Skeletal muscle tissue (tissue), 4 donors: ENCODE data around the gene FAM193B. TPM values are rescaled to one million over a fixed set of nuclear protein-coding genes. Genes with fewer than 3 reads are reported as not detected.
A peak's percentile ranks its signal among the peaks of the same experiment; 100 is the strongest.

Experiments
- H3K27ac ChIP-seq: one replicate; pipeline ENCODE4 v1.7.0; 2013; ENCODE audit warnings: mild to moderate bottlenecking, low read depth, low read length, inconsistent platforms
- H3K27me3 ChIP-seq, 3 donors: one replicate each; pipeline ENCODE4 v1.7.0; 2013; ENCODE audit warnings: low read length in 3 of 3; ENCODE audit not compliant: control insufficient read depth in 3 of 3, insufficient read depth in 3 of 3
- H3K36me3 ChIP-seq, 3 donors: one replicate each; pipeline ENCODE4 v1.7.0; 2013; ENCODE audit warnings: low read length in 3 of 3; ENCODE audit not compliant: control insufficient read depth in 3 of 3, insufficient read depth in 3 of 3
- H3K4me1 ChIP-seq, 3 donors: one replicate each; pipeline ENCODE4 v1.7.0; 2013; ENCODE audit warnings: low read length in 3 of 3, mild to moderate bottlenecking in 3 of 3; ENCODE audit not compliant: control insufficient read depth in 3 of 3, insufficient read depth in 3 of 3
- H3K4me3 ChIP-seq, 3 donors: one replicate each; pipeline ENCODE4 v1.7.0; 2013; ENCODE audit warnings: low read length in 3 of 3
- H3K9ac ChIP-seq, 3 donors: one replicate each; pipeline ENCODE4 v1.7.0; 2013; ENCODE audit warnings: low read length in 3 of 3, mild to moderate bottlenecking in 3 of 3, moderate library complexity in 2 of 3, low read depth in 1 of 3
- H3K9me3 ChIP-seq, 3 donors: one replicate each; pipeline ENCODE4 v1.7.0; 2013; ENCODE audit warnings: low read length in 3 of 3; ENCODE audit not compliant: control insufficient read depth in 3 of 3
- total RNA-seq: library from RNA; depleted of rRNA; stranded (reverse); fragments of >200 nt; gene quantifications from one replicate; pipeline ENCODE4 v1.2.3, GENCODE V29; 2014
- donor health status: Osteomylitis.

FAM193B gene
- total RNA-seq, 1 donor from 2014 or later, result 11.0 TPM

DNA sequence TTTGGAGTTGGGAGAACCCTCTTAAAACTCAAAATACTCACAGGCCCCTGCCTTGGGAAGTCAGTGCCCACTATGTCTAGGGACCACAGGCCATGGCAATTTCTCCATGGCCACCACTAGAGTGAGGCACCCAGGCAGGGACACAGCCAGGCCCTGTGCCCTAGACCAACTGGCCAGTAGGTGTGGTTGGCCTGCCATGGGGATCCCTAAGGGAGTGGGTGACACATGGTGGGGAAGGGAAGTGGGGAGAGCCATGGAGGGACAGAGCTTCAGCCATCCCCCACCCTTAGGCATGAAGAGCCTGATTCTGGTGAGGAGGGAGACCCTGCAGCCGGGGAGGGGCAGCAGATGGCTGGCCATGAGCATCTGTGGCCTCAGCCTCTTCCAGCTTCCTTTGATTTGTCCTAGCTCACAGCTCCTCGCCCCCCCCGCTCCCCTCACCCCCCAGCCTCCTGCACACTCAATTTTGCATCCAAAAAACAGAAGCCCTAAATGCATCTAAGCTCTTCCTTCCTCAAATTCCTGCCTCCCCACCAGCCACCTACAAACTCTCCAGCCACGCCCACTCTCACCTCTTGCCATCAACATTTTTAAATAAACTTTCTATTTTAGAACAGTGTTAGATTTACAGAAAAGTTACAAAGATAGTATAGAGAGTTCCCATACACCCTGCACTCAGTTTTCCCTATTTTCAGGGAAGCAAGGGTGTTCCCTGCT, 79.4 kb downstream of the FAM193B start:
- Histone ChIP-seq H3K9me3 (no peaks in the 10 kb centered on the region), H3K27ac (no peak overlapping the region), H3K36me3 (no peaks in the 10 kb centered on the region), H3K27me3 (peaks cover 0 to 6% (median 0%) of the 10 kb centered on the region in 3 donors), H3K4me1 (peaks cover 44 to 48% (median 45%) of the 10 kb centered on the region in 3 donors), H3K4me3 (no peak overlapping the region), H3K9ac (peak overlapping the region in 1 of 3 donors; percentile 50)

DNA sequence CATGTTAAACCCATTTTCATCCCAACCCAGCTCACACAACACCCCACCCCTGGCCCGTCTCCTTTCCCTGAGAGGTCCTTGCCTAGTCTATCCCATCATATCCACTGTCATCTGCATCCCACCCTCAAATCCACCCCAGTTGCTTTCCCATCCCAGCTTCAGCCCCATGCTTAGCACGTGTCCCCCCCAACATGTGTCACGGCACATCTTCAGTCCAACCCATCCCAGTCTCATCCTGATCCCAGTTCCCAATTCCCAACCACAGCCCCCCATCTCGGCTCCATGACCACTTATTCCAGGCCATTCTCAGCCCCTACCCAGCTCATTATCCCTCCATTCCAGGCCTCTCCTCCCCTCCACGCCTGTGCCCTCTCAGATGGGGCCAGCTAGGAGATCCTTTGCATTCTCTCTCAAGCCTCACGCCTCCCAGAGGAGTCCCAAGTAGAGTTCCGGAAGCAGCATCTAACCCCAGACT, 80.3 kb downstream of the FAM193B start:
- Histone ChIP-seq H3K36me3 (no peaks in the 10 kb centered on the region), H3K27me3 (peaks cover 0 to 6% (median 0%) of the 10 kb centered on the region in 3 donors), H3K4me3 (peak overlapping the region in 1 of 3 donors; percentile 29), H3K9me3 (no peaks in the 10 kb centered on the region), H3K27ac (no peak overlapping the region), H3K9ac (peak overlapping the region in 1 of 3 donors; percentile 50), H3K4me1 (peaks cover 42 to 45% (median 42%) of the 10 kb centered on the region in 3 donors)

DNA sequence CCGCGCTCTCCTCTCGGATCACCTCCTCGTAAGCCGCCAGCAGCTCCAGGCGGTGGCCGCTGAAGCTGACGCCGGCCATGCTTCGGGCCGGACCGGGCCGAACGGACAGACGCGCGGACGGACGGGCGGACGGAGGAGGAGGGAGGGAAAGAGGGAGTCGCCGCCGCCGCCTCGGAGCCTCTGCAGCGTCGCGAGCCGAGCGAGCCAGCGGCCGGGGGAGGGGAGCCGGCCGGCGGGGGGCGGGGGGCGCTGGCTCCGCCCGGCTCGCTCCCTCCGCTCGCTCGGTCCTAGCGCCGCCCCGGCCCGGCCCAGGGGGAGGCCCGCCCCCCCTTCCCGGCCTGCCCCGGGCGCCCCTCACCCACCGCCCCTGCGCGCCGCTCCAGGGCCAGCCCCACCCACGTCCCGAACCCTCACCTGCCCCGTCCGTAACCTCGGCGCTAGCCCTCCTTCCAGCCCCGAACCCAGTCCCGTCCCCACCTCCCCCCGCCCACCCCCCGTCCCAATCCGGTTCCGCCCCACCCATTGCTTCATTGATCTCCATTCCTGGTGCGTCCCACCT, 80.8 kb downstream of the FAM193B start, which contains the start of gene DBN1:
DBN1 (minus strand) TSS at position 192 of the 559 bp plus-strand sequence; CDS start at position 79, 113 bp downstream.
- Histone ChIP-seq H3K9me3 (no peaks in the 10 kb centered on the region), H3K36me3 (peaks cover 0 to under 1% (median 0%) of the 10 kb centered on the region in 3 donors), H3K4me1 (peaks cover 37 to 40% (median 39%) of the 10 kb centered on the region in 3 donors), H3K27me3 (peaks cover 0 to 6% (median 0%) of the 10 kb centered on the region in 3 donors), H3K4me3 (peak within 1 kb of the TSS; percentile 59 to 66 (median 59)), H3K27ac (peak within 1 kb of the TSS; percentile 47), H3K9ac (peak within 1 kb of the TSS; percentile 51 to 72 (median 56))

GRCh38 chr5:177472460-177473442, 81.6 kb downstream of the FAM193B start:
- Histone ChIP-seq H3K9me3 (no peaks in the 10 kb centered on the region), H3K4me1 (peaks cover 33 to 39% (median 34%) of the 10 kb centered on the region in 3 donors), H3K4me3 (peak overlapping the region; percentile 59 to 66 (median 59)), H3K27me3 (peaks cover 0 to 6% (median 0%) of the 10 kb centered on the region in 3 donors), H3K36me3 (peaks cover 0 to 2% (median 0%) of the 10 kb centered on the region in 3 donors), H3K9ac (peak overlapping the region; percentile 51 to 72 (median 56)), H3K27ac (peak overlapping the region; percentile 47)

DNA sequence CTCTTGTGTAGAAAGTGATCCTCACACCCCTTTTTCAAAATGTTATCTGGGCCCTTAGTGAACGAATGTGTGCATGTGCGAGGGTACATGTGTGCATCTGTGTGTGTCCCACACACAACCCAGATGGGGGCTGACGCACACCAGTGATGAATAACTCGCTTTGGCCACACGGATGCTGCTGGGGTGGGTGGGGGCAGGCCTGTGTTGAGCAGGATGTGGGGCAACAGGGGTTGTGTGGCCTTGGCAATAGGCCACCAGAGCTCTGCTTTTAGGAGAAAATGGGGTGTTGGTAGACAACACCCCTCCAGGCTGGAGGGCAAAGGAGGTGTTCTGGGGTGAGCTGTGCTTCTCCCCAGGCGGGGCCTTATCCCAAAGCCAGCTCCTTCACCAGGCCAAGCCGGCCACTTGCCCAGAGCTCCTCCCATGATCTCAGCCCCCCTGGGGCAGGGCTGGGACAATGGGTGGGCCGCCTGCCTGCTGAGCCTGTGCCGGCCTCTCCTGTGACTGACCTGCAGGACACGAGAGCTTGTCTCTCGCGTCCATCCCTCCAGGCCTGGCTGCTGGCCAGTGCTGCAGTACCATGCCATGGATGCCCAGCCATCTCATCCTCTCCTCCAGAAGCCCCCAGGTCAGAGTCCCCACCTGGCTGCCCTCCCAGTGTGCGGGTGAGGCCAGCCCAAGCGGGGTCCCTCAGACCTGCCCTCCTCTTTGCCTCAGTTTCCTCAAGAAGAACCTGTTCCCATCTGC, 82.6 kb downstream of the FAM193B start:
- Histone ChIP-seq H3K4me1 (peaks cover 29 to 39% (median 34%) of the 10 kb centered on the region in 3 donors), H3K36me3 (peaks cover 0 to 3% (median 2%) of the 10 kb centered on the region in 3 donors), H3K27ac (peak overlapping the region; percentile 47), H3K27me3 (peaks cover 0 to 6% (median 0%) of the 10 kb centered on the region in 3 donors), H3K9ac (peak overlapping the region in 2 of 3 donors; percentile 56 to 72), H3K4me3 (peak overlapping the region; percentile 59 to 66 (median 59)), H3K9me3 (no peaks in the 10 kb centered on the region)

GRCh38 chr5:177470759-177471536, 83.4 kb downstream of the FAM193B start:
- Histone ChIP-seq H3K36me3 (peaks cover 4 to 11% (median 8%) of the 10 kb centered on the region in 3 donors), H3K27me3 (peaks cover 0 to 6% (median 0%) of the 10 kb centered on the region in 3 donors), H3K27ac (no peak overlapping the region), H3K4me1 (peaks cover 29 to 39% (median 34%) of the 10 kb centered on the region in 3 donors), H3K9me3 (no peaks in the 10 kb centered on the region), H3K4me3 (peak overlapping the region in 1 of 3 donors; percentile 59), H3K9ac (peak overlapping the region in 1 of 3 donors; percentile 57)

Other genes with a start within 250 kb of the FAM193B start
- 5.7 TPM for gene MXD3, start 242.7 kb downstream of the FAM193B start, total RNA-seq
- 124 TPM for gene LMAN2, start 202.9 kb downstream of the FAM193B start, total RNA-seq
- 12.5 TPM for gene RGS14, start 196.6 kb downstream of the FAM193B start, total RNA-seq
- not detected for gene SLC34A1, start 170.1 kb downstream of the FAM193B start, total RNA-seq
- gene PFN3, start 153.9 kb downstream of the FAM193B start, total RNA-seq, result not detected
- not detected for gene F12, start 145.0 kb downstream of the FAM193B start, total RNA-seq
- gene GRK6, start 127.9 kb downstream of the FAM193B start, total RNA-seq, result 12.5 TPM
- 0.52 TPM for gene PRR7, start 107.7 kb downstream of the FAM193B start, total RNA-seq
- gene DBN1, start 80.9 kb downstream of the FAM193B start, total RNA-seq, result 108 TPM
- 44.9 TPM for gene PDLIM7, start 57.0 kb downstream of the FAM193B start, total RNA-seq
- 5.7 TPM for gene DOK3, start 44.7 kb downstream of the FAM193B start, total RNA-seq
- 33.9 TPM for gene DDX41, start 37.6 kb downstream of the FAM193B start, total RNA-seq
- gene TMED9, start 37.6 kb upstream of the FAM193B start, total RNA-seq, result 37.6 TPM
- 12.0 TPM for gene B4GALT7, start 45.6 kb upstream of the FAM193B start, total RNA-seq
- not detected for gene FAM153A, start 228.3 kb upstream of the FAM193B start, total RNA-seq